Small intestine (tissue), 7 donors: ENCODE results near the gene AHCY. TPM values are rescaled to one million over a fixed set of nuclear protein-coding genes. Genes with fewer than 3 reads are reported as not detected.

Experiments
- DNase-seq, 2 donors: peaks; one replicate each; pipeline versions ENCODE4 v3.0.0 to v3.0.0-alpha.2; 2013
- FAIRE-seq: peaks from 2 replicates; lab custom pipeline; 2012; peaks lifted over from hg19 to GRCh38; lab: Jason Lieb, UNC
- H3K27ac ChIP-seq, 3 donors: one replicate each; pipeline ENCODE4 v1.5.1; 2013; ENCODE audit warnings: low read length in 2 of 3, mild to moderate bottlenecking in 2 of 3, control low read depth in 1 of 3, inconsistent platforms in 1 of 3, low read depth in 1 of 3, moderate library complexity in 1 of 3
- H3K27me3 ChIP-seq, 3 donors: one replicate each; pipeline ENCODE4 v1.6.1; 2013; ENCODE audit warnings: low read length in 3 of 3, inconsistent platforms in 1 of 3; ENCODE audit not compliant: control insufficient read depth in 3 of 3, insufficient read depth in 3 of 3
- H3K36me3 ChIP-seq, 3 donors: one replicate each; pipeline ENCODE4 v1.6.1; 2013; ENCODE audit warnings: low read length in 3 of 3, inconsistent platforms in 1 of 3, low read depth in 1 of 3, mild to moderate bottlenecking in 1 of 3, moderate library complexity in 1 of 3; ENCODE audit not compliant: control insufficient read depth in 3 of 3, insufficient read depth in 2 of 3
- H3K4me1 ChIP-seq, 3 donors: one replicate each; pipeline ENCODE4 v1.6.1; 2013; ENCODE audit warnings: low read length in 2 of 3, inconsistent platforms in 1 of 3, low read depth in 1 of 3, mild to moderate bottlenecking in 1 of 3, moderate library complexity in 1 of 3; ENCODE audit not compliant: control insufficient read depth in 3 of 3, insufficient read depth in 2 of 3
- H3K4me3 ChIP-seq, 3 donors: one replicate each; pipeline ENCODE4 v1.5.1; 2013; ENCODE audit warnings: low read length in 3 of 3, control low read depth in 1 of 3, inconsistent platforms in 1 of 3, low read depth in 1 of 3, mild to moderate bottlenecking in 1 of 3, moderate library complexity in 1 of 3
- H3K9me3 ChIP-seq, 2 donors: one replicate each; pipeline ENCODE4 v1.6.1; 2013; ENCODE audit warnings: low read depth in 1 of 2, low read length in 1 of 2; ENCODE audit not compliant: control insufficient read depth in 2 of 2, insufficient read depth in 1 of 2
- WGBS, 3 donors: extraction: QIAGEN DNeasy Blood & Tissue Kit; methylation state at CpG; one replicate each; pipeline ENCODE4 v1.1.7; 2013; 5-methylcytosine and 5-hydroxymethylcytosine counted together
- polyA plus RNA-seq, 4 donors: library from polyadenylated mRNA; stranded (reverse) in 3 of 4; unstranded in 1 of 4; fragments of 200-250 nt in 3 of 4; fragments of 120-200 nt in 1 of 4; gene quantifications; one replicate each; pipeline versions ENCODE4 v1.2.1 to v1.2.3, GENCODE V29; 2013
- donor health status: healthy with polysubstance abuse.
- donor health status: control.
- donor health status: control.
- donor health status: Bipolar disorder and iron deficiency.
- donor health status: healthy.

Gene AHCY
- polyA plus RNA-seq, 4 donors: 81.0 to 189 (median 128) TPM

- H3K27me3 ChIP-seq: no peaks in the 10 kb centered on the region
- peaks cover 6 to 92% (median 10%) of the 10 kb centered on the region in 3 donors for H3K36me3 ChIP-seq
- 92 to 95% (median 95%) methylated on average over 16 of the region's 16 CpGs for WGBS, 3 donors
- no peaks in the 10 kb centered on the region for H3K4me1 ChIP-seq
- H3K9me3 ChIP-seq: no peaks in the 10 kb centered on the region
- no peak overlapping the region for H3K4me3 ChIP-seq
- no peak for FAIRE-seq
- no peak overlapping the region for H3K27ac ChIP-seq
- DNase-seq: no peak
Observed at GRCh38 chr20:34285450-34285849, 17.7 kb downstream of the AHCY start.

GRCh38 chr20:34283844-34284243 lies 19.3 kb downstream of the AHCY start:
- H3K36me3 ChIP-seq: peaks cover 6 to 90% (median 7%) of the 10 kb centered on the region in 3 donors
- no peak for FAIRE-seq

GRCh38 chr20:34282041-34282440 lies 21.1 kb downstream of the AHCY start:
- 82 to 93% (median 93%) methylated on average over 4 of the region's 4 CpGs for WGBS, 3 donors
- DNase-seq (no peak), FAIRE-seq (no peak)
- no peak overlapping the region for H3K4me3 ChIP-seq
- no peaks in the 10 kb centered on the region for H3K4me1 ChIP-seq
- no peaks in the 10 kb centered on the region for H3K27me3 ChIP-seq
- no peaks in the 10 kb centered on the region for H3K9me3 ChIP-seq
- H3K27ac ChIP-seq: no peak overlapping the region
- peaks cover 6 to 87% (median 7%) of the 10 kb centered on the region in 3 donors for H3K36me3 ChIP-seq

More at GRCh38 chr20:34283844-34284243, 19.3 kb downstream of the AHCY start:
- Histone ChIP-seq H3K4me1 (no peaks in the 10 kb centered on the region), H3K27ac (no peak overlapping the region), H3K27me3 (no peaks in the 10 kb centered on the region), H3K9me3 (no peaks in the 10 kb centered on the region), H3K4me3 (no peak overlapping the region)
- DNase-seq: no peak
- WGBS, 3 donors: 88 to 96% (median 93%) methylated on average over 1 of the region's 1 CpG

GRCh38 chr20:34281177-34281576 lies 22.0 kb downstream of the AHCY start:
- Histone ChIP-seq H3K36me3 (peaks cover 7 to 87% (median 8%) of the 10 kb centered on the region in 3 donors), H3K4me3 (no peak overlapping the region), H3K9me3 (no peaks in the 10 kb centered on the region), H3K4me1 (no peaks in the 10 kb centered on the region), H3K27me3 (no peaks in the 10 kb centered on the region), H3K27ac (no peak overlapping the region)
- FAIRE-seq (no peak), DNase-seq (no peak)
- 85 to 98% (median 95%) methylated on average over 3 of the region's 3 CpGs for WGBS, 3 donors

GRCh38 chr20:34274694-34275093 lies 28.5 kb downstream of the AHCY start:
- no peak overlapping the region for H3K27ac ChIP-seq
- FAIRE-seq: no peak
- DNase-seq: no peak
- H3K27me3 ChIP-seq: no peaks in the 10 kb centered on the region
- H3K4me1 ChIP-seq: no peaks in the 10 kb centered on the region
- H3K4me3 ChIP-seq: no peak overlapping the region
- H3K9me3 ChIP-seq: no peaks in the 10 kb centered on the region
- peaks cover 0 to 51% (median 5%) of the 10 kb centered on the region in 3 donors for H3K36me3 ChIP-seq
- 95 to 99% (median 97%) methylated on average over 7 of the region's 7 CpGs for WGBS, 3 donors

GRCh38 chr20:34271956-34272355 lies 31.2 kb downstream of the AHCY start:
- no peak for FAIRE-seq
- WGBS, 3 donors: 89 to 98% (median 96%) methylated on average over 2 of the region's 2 CpGs
- H3K4me1 ChIP-seq: no peaks in the 10 kb centered on the region

GRCh38 chr20:34269996-34270627 lies 33.0 kb downstream of the AHCY start:
- no peak for DNase-seq
- Histone ChIP-seq H3K27me3 (no peaks in the 10 kb centered on the region), H3K4me3 (no peak overlapping the region), H3K4me1 (no peaks in the 10 kb centered on the region), H3K9me3 (no peaks in the 10 kb centered on the region), H3K36me3 (peaks cover 0 to 19% (median 2%) of the 10 kb centered on the region in 3 donors), H3K27ac (peak overlapping the region in 1 of 3 donors; percentile 2)
- no peak for FAIRE-seq
- WGBS, 3 donors: 82 to 91% (median 91%) methylated on average over 9 of the region's 9 CpGs

More at GRCh38 chr20:34271956-34272355, 31.2 kb downstream of the AHCY start:
- no peak for DNase-seq
- Histone ChIP-seq H3K27ac (no peak overlapping the region), H3K9me3 (no peaks in the 10 kb centered on the region), H3K4me3 (no peak overlapping the region), H3K36me3 (peaks cover 0 to 32% (median 4%) of the 10 kb centered on the region in 3 donors), H3K27me3 (no peaks in the 10 kb centered on the region)

GRCh38 chr20:34268851-34269636 lies 34.1 kb downstream of the AHCY start:
- Histone ChIP-seq H3K4me3 (peak overlapping the region; percentile 3 to 38 (median 21)), H3K27me3 (no peaks in the 10 kb centered on the region), H3K27ac (no peak overlapping the region), H3K36me3 (peaks cover 0 to 12% (median 0%) of the 10 kb centered on the region in 3 donors), H3K4me1 (no peaks in the 10 kb centered on the region), H3K9me3 (no peaks in the 10 kb centered on the region)
- FAIRE-seq (no peak), DNase-seq (peak; percentile 40 to 58)
- 11 to 24% (median 15%) methylated on average over 41 to 58 of the region's 58 CpGs for WGBS, 3 donors
